GM18870 (cell line): ENCODE results near the gene MEX3A.
"Not testable (repeated sequence)": the region's sequence is repeated elsewhere in the genome, so short reads cannot be mapped to it uniquely, and the experiment has no call there.

Source experiments
- ATAC-seq: cut with Tn5 transposase; IDR thresholded peaks from one replicate; pipeline ENCODE4 v1.9.1; 2021; ENCODE audit warnings: moderate library complexity; ENCODE audit not compliant: unreplicated experiment

The MEX3A gene

GRCh38 chr1:156118177-156118868, 36.1 kb upstream of the MEX3A start:
- no peak for ATAC-seq

GRCh38 chr1:156117414-156118176, 35.3 kb upstream of the MEX3A start:
- ATAC-seq = no peak

- not testable (repeated sequence) for ATAC-seq
These were observed 34.5 kb upstream of the MEX3A start for GRCh38 chr1:156116731-156117130.

DNA sequence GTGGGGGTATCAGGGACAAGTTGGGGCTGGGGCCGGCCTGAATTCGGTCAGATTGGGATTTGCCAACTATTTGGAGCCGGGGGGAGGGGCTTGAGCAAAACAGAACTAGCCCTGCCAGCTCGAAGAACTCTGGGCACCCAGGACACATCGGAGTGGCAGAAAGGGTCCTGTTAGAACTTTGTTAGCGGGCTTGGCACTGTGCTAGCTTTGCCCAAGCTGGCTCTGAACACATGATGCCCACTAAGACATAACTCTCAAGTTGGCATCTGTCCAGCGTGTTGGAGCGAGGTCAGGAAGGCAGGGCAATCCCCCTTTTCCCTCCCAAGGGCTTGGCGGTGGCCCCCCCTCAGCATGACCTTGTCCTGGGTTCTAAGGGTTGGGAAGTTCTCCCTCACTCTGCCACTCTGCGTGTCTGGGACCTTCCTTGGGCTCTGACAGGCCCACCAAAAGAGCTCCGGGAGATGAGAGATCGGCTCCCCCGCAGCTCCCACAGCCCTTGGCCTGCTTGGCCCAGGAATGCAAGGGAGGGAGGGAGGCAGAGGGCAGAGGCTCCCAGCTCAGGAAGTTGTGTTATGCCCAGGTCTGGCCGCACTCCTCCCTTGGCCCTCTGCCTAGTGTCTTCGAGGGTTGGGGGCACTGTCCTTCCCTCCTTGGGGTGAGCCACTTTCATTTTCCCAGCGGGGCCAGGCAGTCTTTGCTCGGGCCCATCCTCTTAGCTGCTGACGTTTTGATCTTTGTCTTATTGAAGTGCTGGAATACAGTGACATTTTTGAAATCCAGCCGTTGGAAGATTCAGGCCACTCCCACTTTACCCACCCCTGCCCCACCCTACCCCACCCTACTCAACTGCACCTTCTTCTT, 33.5 kb upstream of the MEX3A start:
- ATAC-seq = no peak

DNA sequence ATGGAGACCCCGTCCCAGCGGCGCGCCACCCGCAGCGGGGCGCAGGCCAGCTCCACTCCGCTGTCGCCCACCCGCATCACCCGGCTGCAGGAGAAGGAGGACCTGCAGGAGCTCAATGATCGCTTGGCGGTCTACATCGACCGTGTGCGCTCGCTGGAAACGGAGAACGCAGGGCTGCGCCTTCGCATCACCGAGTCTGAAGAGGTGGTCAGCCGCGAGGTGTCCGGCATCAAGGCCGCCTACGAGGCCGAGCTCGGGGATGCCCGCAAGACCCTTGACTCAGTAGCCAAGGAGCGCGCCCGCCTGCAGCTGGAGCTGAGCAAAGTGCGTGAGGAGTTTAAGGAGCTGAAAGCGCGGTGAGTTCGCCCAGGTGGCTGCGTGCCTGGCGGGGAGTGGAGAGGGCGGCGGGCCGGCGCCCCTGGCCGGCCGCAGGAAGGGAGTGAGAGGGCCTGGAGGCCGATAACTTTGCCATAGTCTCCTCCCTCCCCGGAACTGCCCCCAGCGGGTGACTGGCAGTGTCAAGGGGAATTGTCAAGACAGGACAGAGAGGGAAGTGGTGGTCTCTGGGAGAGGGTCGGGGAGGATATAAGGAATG, 32.8 kb upstream of the MEX3A start:
- no peak for ATAC-seq

GRCh38 chr1:156114101-156114918, 32.0 kb upstream of the MEX3A start, which contains the start of gene LMNA:
Gene LMNA, plus strand, starts transcription at chr1:156114711. Its CDS starts 208 bp downstream, at chr1:156114919.
- ATAC-seq = peak; percentile 56

- ATAC-seq = no peak
These were observed 31.2 kb upstream of the MEX3A start for GRCh38 chr1:156113282-156113950.

- no peak for ATAC-seq
These were observed 30.2 kb upstream of the MEX3A start for GRCh38 chr1:156112276-156113137.

DNA sequence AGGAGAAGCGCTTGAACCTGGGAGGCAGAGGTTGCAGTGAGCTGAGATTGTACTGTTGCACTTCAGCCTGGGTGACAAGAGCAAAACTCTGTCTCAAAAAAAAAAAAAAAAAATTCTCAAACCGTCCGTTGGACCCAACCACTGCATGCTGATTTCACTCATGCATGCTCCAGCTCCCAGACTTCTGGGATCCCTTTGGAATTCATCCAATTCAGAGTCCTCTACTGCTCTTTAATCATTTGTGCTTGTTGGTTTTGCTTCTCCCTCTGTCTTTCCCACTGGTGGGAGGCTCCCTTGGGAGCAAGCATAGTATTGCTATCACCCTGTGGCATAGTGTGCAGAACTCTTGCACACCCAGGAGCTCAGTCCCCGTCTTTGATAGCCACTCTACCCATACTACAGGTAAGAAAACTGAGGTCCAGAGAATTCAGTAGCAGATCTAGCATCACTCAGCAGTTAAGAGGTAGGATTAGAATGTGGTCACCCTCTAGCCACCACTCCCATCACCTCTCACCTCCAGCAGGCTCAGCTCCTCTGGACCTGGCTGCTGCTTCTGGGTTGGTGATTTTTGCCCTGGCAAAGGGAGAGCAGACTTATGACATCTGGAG, 29.2 kb upstream of the MEX3A start:
- ATAC-seq = no peak

DNA sequence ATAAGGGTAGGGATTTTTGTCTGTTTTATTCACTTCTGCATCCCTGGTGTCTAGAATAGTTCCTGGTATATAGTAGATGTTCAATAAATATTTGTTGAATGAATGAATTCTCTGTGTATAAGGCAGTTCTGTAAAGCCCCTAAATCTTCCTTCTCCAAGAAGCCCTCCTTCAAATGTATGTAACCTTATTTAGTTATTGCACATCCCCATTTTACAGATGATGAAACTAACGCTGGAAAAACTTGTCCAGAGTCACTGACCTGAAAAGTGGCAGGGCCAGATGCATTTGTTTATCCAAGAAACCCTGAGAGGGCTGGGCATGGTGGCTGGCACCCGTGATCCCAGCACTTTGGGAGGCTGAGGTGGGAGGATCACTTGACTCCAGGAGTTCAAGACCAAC, 28.0 kb upstream of the MEX3A start:
- ATAC-seq = no peak

- ATAC-seq = no peak
These were observed 26.5 kb upstream of the MEX3A start for GRCh38 chr1:156108664-156109241.

- ATAC-seq = no peak
These were observed 25.8 kb upstream of the MEX3A start for GRCh38 chr1:156108057-156108456.

- no peak for ATAC-seq
These were observed 24.6 kb upstream of the MEX3A start for GRCh38 chr1:156106624-156107488.

- ATAC-seq = no peak
These were observed 22.9 kb upstream of the MEX3A start for GRCh38 chr1:156104861-156105832.

DNA sequence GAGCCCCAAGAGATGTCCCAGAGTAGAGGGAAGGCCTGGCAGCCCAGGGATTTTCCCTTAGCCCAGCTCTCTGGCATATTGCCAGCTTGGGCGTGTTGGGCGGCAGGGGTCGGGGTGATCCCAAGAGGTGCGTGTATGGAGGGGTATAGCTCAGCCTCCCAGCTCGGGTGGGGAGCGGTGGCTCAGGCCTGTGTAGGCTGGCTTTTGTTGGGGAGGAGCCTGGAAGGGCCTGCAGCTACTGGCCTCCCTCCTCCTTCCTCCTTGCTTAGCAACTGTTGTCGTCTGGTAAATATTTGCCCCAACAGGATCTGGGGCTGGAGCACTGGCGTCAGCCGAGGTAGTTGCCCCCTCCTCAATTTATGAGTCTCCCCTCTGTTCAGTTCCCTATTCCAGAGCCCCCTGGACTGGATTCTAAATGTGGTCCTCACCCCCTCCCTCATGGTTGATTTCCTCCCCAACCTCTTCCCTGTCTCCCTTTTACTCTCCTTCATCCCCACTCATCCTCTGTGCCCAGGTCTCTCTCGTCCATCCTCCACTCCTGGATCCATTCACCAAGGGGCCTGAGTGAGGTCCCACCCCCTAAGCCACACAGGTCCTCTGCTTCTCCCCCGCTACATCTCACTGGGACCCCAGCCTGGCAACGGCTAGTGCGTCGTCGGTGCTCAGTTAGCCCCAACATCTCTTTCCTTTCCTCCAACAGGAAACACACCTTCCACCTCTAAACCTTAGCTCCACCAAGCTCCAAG, 22.0 kb upstream of the MEX3A start:
- ATAC-seq = no peak
